Endothelial cell of umbilical vein (primary cell): ENCODE results near the gene ANO7.

Source experiments
- CTCF ChIP-seq, 2 donors: IDR thresholded peaks; 1 replicate in 1 of 2; 2 replicates in 1 of 2; pipeline ENCODE4 v1.5.1; 2011; ENCODE audit warnings: low read length in 2 of 2, mild to moderate bottlenecking in 2 of 2, moderate library complexity in 2 of 2, control low read depth in 1 of 2, inconsistent platforms in 1 of 2, low read depth in 1 of 2; ENCODE audit not compliant: insufficient read depth in 1 of 2; ENCODE audit errors: extremely low read depth in 1 of 2
- EZH2 ChIP-seq: IDR thresholded peaks from 2 replicates; pipeline ENCODE4 v1.6.1; 2012; ENCODE audit warnings: borderline replicate concordance, low read depth, mild to moderate bottlenecking, moderate library complexity, low read length, inconsistent platforms; ENCODE audit not compliant: severe bottlenecking
- POLR2A ChIP-seq: IDR thresholded peaks from 2 replicates; pipeline ENCODE4 v1.6.1; 2012; ENCODE audit warnings: low read depth, mild to moderate bottlenecking, control low read depth, low read length
- POLR2AphosphoS5 ChIP-seq: IDR thresholded peaks from 2 replicates; pipeline ENCODE4 v1.6.1; 2012; ENCODE audit warnings: low read depth, mild to moderate bottlenecking, control low read depth, low read length, moderate library complexity; ENCODE audit not compliant: insufficient read depth

DNA sequence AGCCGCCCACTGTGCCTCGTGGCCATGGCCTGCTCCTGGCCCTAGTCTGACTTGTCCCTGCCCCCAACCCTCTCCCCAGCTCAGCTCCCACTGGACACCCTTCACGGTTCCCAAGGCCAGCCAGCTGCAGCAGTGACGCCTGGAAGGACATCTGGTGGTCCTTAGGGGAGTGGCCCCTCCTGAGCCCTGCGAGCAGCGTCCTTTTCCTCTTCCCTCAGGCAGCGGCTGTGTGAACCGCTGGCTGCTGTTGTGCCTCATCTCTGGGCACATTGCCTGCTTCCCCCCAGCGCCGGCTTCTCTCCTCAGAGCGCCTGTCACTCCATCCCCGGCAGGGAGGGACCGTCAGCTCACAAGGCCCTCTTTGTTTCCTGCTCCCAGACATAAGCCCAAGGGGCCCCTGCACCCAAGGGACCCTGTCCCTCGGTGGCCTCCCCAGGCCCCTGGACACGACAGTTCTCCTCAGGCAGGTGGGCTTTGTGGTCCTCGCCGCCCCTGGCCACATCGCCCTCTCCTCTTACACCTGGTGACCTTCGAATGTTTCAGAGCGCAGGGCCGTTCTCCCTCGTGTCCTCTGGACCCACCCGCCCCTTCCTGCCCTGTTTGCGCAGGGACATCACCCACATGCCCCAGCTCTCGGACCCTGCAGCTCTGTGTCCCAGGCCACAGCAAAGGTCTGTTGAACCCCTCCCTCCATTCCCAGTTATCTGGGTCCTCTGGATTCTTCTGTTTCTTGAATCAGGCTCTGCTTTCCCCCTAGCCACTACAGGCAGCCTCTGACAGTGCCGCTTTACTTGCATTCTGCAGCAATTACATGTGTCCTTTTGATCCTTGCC lies 35.8 kb downstream of the ANO7 start:
- peak in 1 of 2 donors; percentile 3 for TF ChIP-seq CTCF (IDR thresholded peaks at IDR 0.05; ENCODE audit: extremely low read depth in 1 of 2, insufficient read depth in 1 of 2, low read depth in 1 of 2, low read length in 2 of 2)
- peak; percentile 9 for TF ChIP-seq POLR2AphosphoS5
- TF ChIP-seq POLR2A: no peak
- no peak for TF ChIP-seq EZH2
